Mucosa of descending colon (tissue), 3 donors: ENCODE measurements around the gene MIOX. TPM values are rescaled to one million over a fixed set of nuclear protein-coding genes. Genes with fewer than 3 reads are reported as not detected.

ENCODE experiments used
- ATAC-seq: fragments of 200-7000 bp; cut with Tn5 transposase; one replicate; pipeline ENCODE4 v1.9.1; 2020; ENCODE audit warnings: mild to moderate bottlenecking, moderate library complexity
- DNase-seq, 3 donors: peaks; one replicate each; pipeline ENCODE4 v3.0.0-alpha.2; 2020
- H3K36me3 ChIP-seq: fragments of 200-600 bp; one replicate; pipeline ENCODE4 v1.8.0; 2021; ENCODE audit warnings: low read depth, mild to moderate bottlenecking
- H3K4me1 ChIP-seq: fragments of 200-600 bp; one replicate; pipeline ENCODE4 v1.8.0; 2021; ENCODE audit warnings: low read depth, mild to moderate bottlenecking
- H3K4me3 ChIP-seq: fragments of 200-600 bp; one replicate; pipeline ENCODE4 v1.8.0; 2021; ENCODE audit warnings: mild to moderate bottlenecking
- H3K9me3 ChIP-seq: fragments of 200-600 bp; one replicate; pipeline ENCODE4 v1.8.0; 2021; ENCODE audit warnings: mild to moderate bottlenecking
- intact Hi-C, 2 donors: fragments of 100-400 bp; cut with DNase I in 1 of 2; cut with micrococcal nuclease in 1 of 2; formaldehyde crosslinking; loops; one replicate each; pipeline versions ENCODE4 v1.11.0 to v1.11.1; 2022; cut with DNase I, micrococcal nuclease
- total RNA-seq, 3 donors: library from RNA; stranded (reverse); fragmentation: NEBNext Ultra II Directional in 2 of 3; extraction: Animal tissue kit (Norgen Biotek cat#: 25700) in 2 of 3; gene quantifications; one replicate each; pipeline versions ENCODE4 v1.2.1 to v1.2.4, GENCODE V29; 2021 to 2023
- TF ChIP-seq, protein P1 (sequence below): fragments of 200-600 bp; IDR thresholded peaks from one replicate; pipeline ENCODE4 v1.8.0; 2022; ENCODE audit warnings: antibody characterized with exemption, mild to moderate bottlenecking
- donor health status: DM: no; HTN: no; CAD: no; lungs with moderate emphysema.
- donor health status: DM: no; HTN: no; CAD: no.
- donor health status: DM: no; HTN: yes; CAD: no.

MIOX gene
- total RNA-seq, 3 donors from 2014 or later: not detected

DNA sequence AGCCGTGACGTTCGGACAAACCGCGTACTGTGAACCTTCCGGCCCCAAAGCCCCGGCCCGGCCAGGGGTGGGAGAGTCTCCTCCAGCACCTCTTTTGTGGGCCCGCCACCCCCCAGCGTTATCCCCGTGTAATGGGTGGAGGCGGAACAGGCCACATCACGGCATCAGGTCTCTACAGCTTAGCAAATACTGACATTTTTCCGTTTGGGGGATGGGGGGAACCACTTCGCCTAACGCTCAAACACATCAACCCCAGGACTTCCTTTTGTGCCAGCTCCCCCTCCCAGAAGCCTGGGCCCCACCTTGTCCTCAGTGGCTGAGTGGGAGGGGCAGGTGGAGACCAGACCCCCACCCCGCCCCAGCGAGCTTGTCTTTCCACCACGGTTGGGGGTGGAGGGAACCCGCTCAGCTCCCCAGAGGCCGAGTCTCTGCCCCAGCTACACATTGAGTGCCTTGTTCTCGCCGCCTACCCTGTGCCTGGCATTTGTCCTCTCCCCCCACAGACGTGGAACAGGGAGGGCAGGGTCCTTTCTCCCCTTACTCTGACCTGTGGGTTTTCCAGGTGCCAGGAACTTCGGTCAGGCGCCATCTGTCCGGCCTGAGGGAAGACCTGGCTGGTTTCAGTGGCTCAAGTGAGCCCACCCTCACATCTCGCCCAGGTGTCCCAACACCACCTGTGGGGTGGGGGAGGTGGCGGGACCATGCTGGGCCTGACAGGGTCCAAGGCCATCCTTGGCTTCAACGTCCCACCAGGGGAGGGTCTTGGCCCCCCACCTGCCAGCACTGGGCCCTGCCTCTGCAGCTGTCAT lies 41.4 kb upstream of the MIOX start:
- peak in 1 of 3 donors; percentile 59 for DNase-seq
- H3K36me3 ChIP-seq: peaks cover 11% of the 10 kb centered on the region

DNA sequence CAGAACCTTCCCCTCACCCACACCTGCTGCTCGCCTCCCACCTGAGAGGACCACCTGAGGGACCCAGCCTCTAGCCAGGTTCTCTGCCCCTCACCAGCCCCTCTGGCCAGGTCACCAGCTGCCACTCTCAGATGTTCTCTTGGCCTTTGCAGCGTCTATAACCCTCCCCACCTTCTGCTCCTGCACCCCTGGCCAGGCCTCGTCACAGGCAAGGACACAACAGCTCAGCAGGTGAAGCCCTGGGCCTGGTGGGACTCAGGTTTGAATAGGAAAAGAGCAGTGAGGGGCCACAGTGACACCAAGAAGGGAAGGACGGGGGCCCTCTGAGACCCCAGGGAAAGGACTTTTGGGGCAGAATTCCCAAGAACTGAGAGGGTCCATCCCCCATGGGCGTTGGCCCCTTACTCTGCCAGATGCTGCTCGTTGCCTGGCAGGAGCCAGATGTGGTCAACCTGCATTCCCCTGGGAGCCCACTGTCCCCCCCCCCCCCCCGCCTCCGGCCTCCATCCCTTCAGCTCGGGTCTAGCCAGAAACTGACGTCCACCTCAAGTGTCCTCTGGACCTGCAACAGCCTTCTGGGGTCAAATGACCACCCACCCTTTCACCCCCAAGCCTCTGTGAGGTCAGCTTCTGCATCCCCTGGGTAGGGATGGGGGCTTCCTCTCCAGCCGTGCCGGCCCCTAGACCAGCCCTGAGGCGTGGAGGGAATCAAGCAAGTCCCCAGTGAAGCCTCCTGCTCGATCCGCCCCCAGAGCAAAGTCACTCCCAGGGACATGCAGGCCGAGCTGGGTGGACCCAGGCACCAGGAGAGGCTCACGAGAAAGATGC lies 40.6 kb upstream of the MIOX start:
- ATAC-seq: no peak

More for the DNA sequence above, 41.4 kb upstream of the MIOX start:
- Histone ChIP-seq H3K4me3 (no peak overlapping the region), H3K9me3 (no peaks in the 10 kb centered on the region), H3K4me1 (peaks cover 9% of the 10 kb centered on the region)
- ATAC-seq: no peak
- TF ChIP-seq, protein P1, sequence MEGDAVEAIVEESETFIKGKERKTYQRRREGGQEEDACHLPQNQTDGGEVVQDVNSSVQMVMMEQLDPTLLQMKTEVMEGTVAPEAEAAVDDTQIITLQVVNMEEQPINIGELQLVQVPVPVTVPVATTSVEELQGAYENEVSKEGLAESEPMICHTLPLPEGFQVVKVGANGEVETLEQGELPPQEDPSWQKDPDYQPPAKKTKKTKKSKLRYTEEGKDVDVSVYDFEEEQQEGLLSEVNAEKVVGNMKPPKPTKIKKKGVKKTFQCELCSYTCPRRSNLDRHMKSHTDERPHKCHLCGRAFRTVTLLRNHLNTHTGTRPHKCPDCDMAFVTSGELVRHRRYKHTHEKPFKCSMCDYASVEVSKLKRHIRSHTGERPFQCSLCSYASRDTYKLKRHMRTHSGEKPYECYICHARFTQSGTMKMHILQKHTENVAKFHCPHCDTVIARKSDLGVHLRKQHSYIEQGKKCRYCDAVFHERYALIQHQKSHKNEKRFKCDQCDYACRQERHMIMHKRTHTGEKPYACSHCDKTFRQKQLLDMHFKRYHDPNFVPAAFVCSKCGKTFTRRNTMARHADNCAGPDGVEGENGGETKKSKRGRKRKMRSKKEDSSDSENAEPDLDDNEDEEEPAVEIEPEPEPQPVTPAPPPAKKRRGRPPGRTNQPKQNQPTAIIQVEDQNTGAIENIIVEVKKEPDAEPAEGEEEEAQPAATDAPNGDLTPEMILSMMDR: no peak
- intact Hi-C loops: no loop called here

DNA sequence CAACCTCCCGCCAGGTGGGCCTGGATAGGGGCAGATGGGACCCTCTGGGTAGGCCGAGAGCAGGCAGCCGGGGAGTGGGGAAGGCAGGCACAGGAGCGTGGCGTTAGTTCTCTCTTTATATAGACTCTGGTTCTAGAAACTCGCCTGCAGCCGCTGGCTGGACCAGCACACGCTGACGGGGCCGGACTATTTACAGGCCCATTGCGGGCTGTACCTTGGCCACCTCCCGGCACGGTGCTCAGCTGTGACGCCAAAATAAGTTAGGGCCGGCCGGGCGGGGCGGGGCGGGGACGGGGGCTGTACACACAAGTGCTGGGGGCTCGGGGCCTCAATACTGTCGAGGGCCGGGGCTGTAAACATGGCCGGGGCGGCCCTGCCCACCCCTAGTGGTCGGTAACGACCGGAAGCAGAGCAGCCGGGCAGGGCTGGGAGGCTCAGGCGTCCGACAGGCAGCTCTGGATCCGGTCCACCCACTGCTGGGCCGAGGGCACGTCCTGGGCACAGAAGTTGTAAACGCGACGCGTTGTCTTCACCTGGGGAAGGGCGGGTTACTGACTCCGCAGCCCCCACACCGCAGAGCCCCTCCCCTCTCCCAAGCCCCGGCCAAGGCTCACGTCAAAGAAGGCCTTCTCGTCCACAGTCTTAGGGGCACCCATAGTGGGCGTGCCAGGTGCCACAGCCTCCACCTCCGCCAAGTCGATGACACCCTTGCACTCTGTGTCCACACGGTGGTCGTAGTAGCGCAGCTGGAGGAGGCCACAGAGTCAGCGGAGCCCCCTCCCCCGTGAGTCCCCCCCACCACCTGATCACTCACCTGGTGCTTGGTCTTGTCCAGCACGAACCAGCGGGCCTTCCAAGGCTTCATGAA lies 39.7 kb upstream of the MIOX start:
- no peak overlapping the region for H3K4me3 ChIP-seq
- H3K36me3 ChIP-seq: peaks cover 11% of the 10 kb centered on the region
- ATAC-seq (peak; percentile 6), DNase-seq (no peak)
- H3K9me3 ChIP-seq: no peaks in the 10 kb centered on the region
- intact Hi-C loops: no loop called here
- TF ChIP-seq, protein P1: no peak
- H3K4me1 ChIP-seq: peaks cover 9% of the 10 kb centered on the region

More for the DNA sequence above, 40.6 kb upstream of the MIOX start:
- Histone ChIP-seq H3K9me3 (no peaks in the 10 kb centered on the region), H3K4me3 (no peak overlapping the region), H3K36me3 (peaks cover 11% of the 10 kb centered on the region), H3K4me1 (peaks cover 9% of the 10 kb centered on the region)
- TF ChIP-seq, protein P1: no peak
- intact Hi-C loops: no loop called here
- no peak for DNase-seq

DNA sequence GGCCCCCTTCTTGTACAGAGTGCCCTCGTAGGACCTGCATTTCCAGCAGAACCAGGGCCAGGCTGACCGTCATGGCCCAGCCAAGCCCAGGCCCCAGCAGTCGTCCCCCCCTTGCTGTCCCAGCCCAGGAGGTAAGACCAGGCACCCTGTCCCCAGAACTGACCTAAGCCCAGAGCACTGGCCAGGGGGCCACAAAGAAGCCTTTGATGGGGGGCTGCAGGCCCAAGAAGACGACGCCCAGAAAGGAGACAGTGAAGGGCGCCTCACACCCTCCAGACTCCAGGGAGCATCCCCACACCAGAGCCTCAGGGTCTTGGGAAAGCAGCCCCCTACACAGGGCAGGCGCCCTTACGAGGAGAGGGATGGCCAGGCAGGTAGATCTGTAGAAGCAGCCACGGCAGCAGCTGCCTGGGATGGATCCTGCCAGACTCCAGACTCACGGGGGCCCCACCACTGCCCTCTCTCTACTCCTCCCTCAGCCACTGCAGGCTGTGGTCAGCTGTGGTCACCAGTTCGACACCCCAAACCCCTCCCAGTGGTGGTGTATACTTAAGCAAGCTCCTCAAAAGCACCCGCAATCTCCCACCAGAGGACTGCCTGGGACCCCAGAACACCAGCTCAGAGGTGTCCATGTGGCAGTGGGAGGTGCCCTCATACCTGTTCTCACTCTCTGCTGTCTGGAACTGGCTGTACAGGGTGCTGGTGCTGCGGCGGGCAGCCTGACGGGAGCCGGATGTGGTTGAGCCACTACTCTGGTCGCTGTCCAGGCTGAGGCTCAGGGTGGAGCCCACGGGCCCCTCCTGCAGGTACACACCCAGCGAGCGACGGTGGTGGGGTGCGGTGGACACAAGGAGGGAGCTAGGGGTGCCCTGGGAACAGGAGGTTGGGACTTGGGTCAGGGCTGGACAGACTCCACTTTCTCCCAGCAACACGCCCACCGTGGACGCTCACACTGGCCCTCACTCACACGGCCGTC lies 38.8 kb upstream of the MIOX start:
- Histone ChIP-seq H3K4me1 (peaks cover 9% of the 10 kb centered on the region), H3K9me3 (no peaks in the 10 kb centered on the region), H3K4me3 (no peak overlapping the region), H3K36me3 (peaks cover 11% of the 10 kb centered on the region)
- ATAC-seq (no peak), DNase-seq (peak in 1 of 3 donors; percentile 49)
- intact Hi-C loops: no loop called here
- TF ChIP-seq, protein P1: no peak
